ENCODE results near the gene APLF.
"Not testable (repeated sequence)": the region's sequence is repeated elsewhere in the genome, so short reads cannot be mapped to it uniquely, and the experiment has no call there.

APLF gene

GRCh38 chr2:68594041-68594440, 126.7 kb downstream of the APLF start:
- no peak for DNase-seq

- peak; percentile 51 for DNase-seq
Measured at GRCh38 chr2:68594674-68595492, 127.5 kb downstream of the APLF start.

- DNase-seq, result not testable (repeated sequence)
Measured at GRCh38 chr2:68595493-68595785, 128.1 kb downstream of the APLF start.

- not testable (repeated sequence) for DNase-seq
Measured at GRCh38 chr2:68600495-68600894, 133.1 kb downstream of the APLF start.

GRCh38 chr2:68603059-68603458, 135.7 kb downstream of the APLF start:
- no peak for DNase-seq

GRCh38 chr2:68604077-68604476, 136.7 kb downstream of the APLF start:
- no peak for DNase-seq

- DNase-seq, result no peak
Measured at GRCh38 chr2:68605939-68606338, 138.6 kb downstream of the APLF start.

- no peak for DNase-seq
Measured at GRCh38 chr2:68606759-68607158, 139.4 kb downstream of the APLF start.

- no peak for DNase-seq
Measured at GRCh38 chr2:68607837-68608236, 140.5 kb downstream of the APLF start.

- no peak for DNase-seq
Measured at GRCh38 chr2:68612765-68613519, 145.6 kb downstream of the APLF start.

GRCh38 chr2:68620772-68621171, 153.4 kb downstream of the APLF start:
- DNase-seq, result no peak

GRCh38 chr2:68623820-68624219, 156.4 kb downstream of the APLF start:
- DNase-seq, result no peak

- DNase-seq, result no peak
Measured at GRCh38 chr2:68627615-68628014, 160.2 kb downstream of the APLF start.
